Measurements from ENCODE around the gene PSMB1.
"Not testable (repeated sequence)": the region's sequence is repeated elsewhere in the genome, so short reads cannot be mapped to it uniquely, and the experiment has no call there.

The PSMB1 gene

GRCh38 chr6:170535004-170535403 lies 18.1 kb downstream of the PSMB1 start:
- DNase-seq (ENCODE audit: low read depth in 2 of 2): no peak

GRCh38 chr6:170533792-170534191 lies 19.3 kb downstream of the PSMB1 start:
- no peak for DNase-seq (ENCODE audit: low read depth in 2 of 2)

GRCh38 chr6:170532867-170533488 lies 20.1 kb downstream of the PSMB1 start:
- DNase-seq (ENCODE audit: low read depth in 2 of 2): no peak

GRCh38 chr6:170529839-170530469 lies 23.2 kb downstream of the PSMB1 start:
- DNase-seq (ENCODE audit: low read depth in 2 of 2): peak in 1 of 2 donors; percentile 20

GRCh38 chr6:170527995-170528394 lies 25.1 kb downstream of the PSMB1 start:
- not testable (repeated sequence) for DNase-seq (ENCODE audit: low read depth in 2 of 2)

- DNase-seq (ENCODE audit: low read depth in 2 of 2): no peak
Observed at GRCh38 chr6:170525795-170526194, 27.3 kb downstream of the PSMB1 start.

- no peak for DNase-seq (ENCODE audit: low read depth in 2 of 2)
Observed at GRCh38 chr6:170524172-170524502, 29.0 kb downstream of the PSMB1 start.

- DNase-seq (ENCODE audit: low read depth in 2 of 2): no peak
Observed at GRCh38 chr6:170523256-170524171, 29.6 kb downstream of the PSMB1 start.

- no peak for DNase-seq (ENCODE audit: low read depth in 2 of 2)
Observed at GRCh38 chr6:170522565-170523183, 30.4 kb downstream of the PSMB1 start.

GRCh38 chr6:170516783-170517616 lies 36.1 kb downstream of the PSMB1 start:
- DNase-seq (ENCODE audit: low read depth in 2 of 2): peak in 1 of 2 donors; percentile 13

GRCh38 chr6:170514908-170515307 lies 38.2 kb downstream of the PSMB1 start:
- no peak for DNase-seq (ENCODE audit: low read depth in 2 of 2)

- no peak for DNase-seq (ENCODE audit: low read depth in 2 of 2)
Observed at GRCh38 chr6:170512249-170512648, 40.9 kb downstream of the PSMB1 start.

- DNase-seq (ENCODE audit: low read depth in 2 of 2): no peak
Observed at GRCh38 chr6:170510631-170511030, 42.5 kb downstream of the PSMB1 start.

GRCh38 chr6:170509723-170510018 lies 43.4 kb downstream of the PSMB1 start:
- DNase-seq (ENCODE audit: low read depth in 2 of 2): no peak

- DNase-seq (ENCODE audit: low read depth in 2 of 2): not testable (repeated sequence)
Observed at GRCh38 chr6:170508892-170509722, 44.0 kb downstream of the PSMB1 start.

- not testable (repeated sequence) for DNase-seq (ENCODE audit: low read depth in 2 of 2)
Observed at GRCh38 chr6:170508275-170508674, 44.8 kb downstream of the PSMB1 start.

GRCh38 chr6:170507728-170508127 lies 45.4 kb downstream of the PSMB1 start:
- DNase-seq (ENCODE audit: low read depth in 2 of 2): not testable (repeated sequence)

GRCh38 chr6:170506446-170506845 lies 46.7 kb downstream of the PSMB1 start:
- DNase-seq (ENCODE audit: low read depth in 2 of 2): no peak

- DNase-seq (ENCODE audit: low read depth in 2 of 2): no peak
Observed at GRCh38 chr6:170505306-170505705, 47.8 kb downstream of the PSMB1 start.

- DNase-seq (ENCODE audit: low read depth in 2 of 2): no peak
Observed at GRCh38 chr6:170504479-170504878, 48.6 kb downstream of the PSMB1 start.

- no peak for DNase-seq (ENCODE audit: low read depth in 2 of 2)
Observed at GRCh38 chr6:170503414-170503761, 49.7 kb downstream of the PSMB1 start.

Data from stimulated activated CD8-positive, alpha-beta memory T cell treated with anti-CD3 and anti-CD28 coated beads, Interleukin-15, amount 100 ng/mL, for 4 hours (primary cell).